Naive thymus-derived CD4-positive, alpha-beta T cell (primary cell): ENCODE data around the gene WNT2B. TPM values are rescaled to one million over a fixed set of nuclear protein-coding genes. Genes with fewer than 3 reads are reported as not detected.

Experiments used
- ATAC-seq: fragments of 150-1000 bp; cut with Tn5 transposase; 2 replicates; pipeline ENCODE4 v1.10.0; 2021; ENCODE audit warnings: mild to moderate bottlenecking, moderate library complexity
- CTCF ChIA-PET: fragments of 350-600 bp; sonication (Branson Sonifier 250); formaldehyde crosslinking; loops from one replicate; lab custom pipeline; 2021; ENCODE audit warnings: antibody characterized with exemption; lab: Charles Lee
- POLR2A ChIA-PET: fragments of 350-600 bp; sonication (Branson Sonifier 250); formaldehyde crosslinking; loops from one replicate; lab custom pipeline; 2021; ENCODE audit warnings: antibody characterized with exemption, inconsistent platforms; lab: Charles Lee
- DNase-seq, 9 donors: peaks; one replicate each; pipeline versions ENCODE4 v3.0.0 to v3.0.0-alpha.2; 2020 to 2022; ENCODE audit warnings: mixed read lengths in 1 of 9
- H3K27ac ChIP-seq: one replicate; pipeline ENCODE4 v1.7.0; 2013; ENCODE audit warnings: mild to moderate bottlenecking, low read depth, low read length, moderate library complexity
- H3K27me3 ChIP-seq, 2 donors: one replicate each; pipeline ENCODE4 v1.7.0; 2013; ENCODE audit warnings: low read length in 2 of 2, mild to moderate bottlenecking in 2 of 2, moderate library complexity in 2 of 2; ENCODE audit not compliant: control insufficient read depth in 2 of 2, insufficient read depth in 2 of 2
- H3K36me3 ChIP-seq, 3 experiments: 1 replicate in 2 of 3; 2 replicates in 1 of 3; pipeline ENCODE4 v1.7.0; 2013; ENCODE audit warnings: low read length in 3 of 3, mild to moderate bottlenecking in 3 of 3, moderate library complexity in 1 of 3; ENCODE audit not compliant: insufficient read depth in 3 of 3, control insufficient read depth in 2 of 3
- H3K4me1 ChIP-seq, 2 donors: one replicate each; pipeline ENCODE4 v1.7.0; 2013; ENCODE audit warnings: low read length in 2 of 2, mild to moderate bottlenecking in 2 of 2, moderate library complexity in 1 of 2; ENCODE audit not compliant: control insufficient read depth in 2 of 2, insufficient read depth in 2 of 2
- H3K4me3 ChIP-seq: 2 replicates; pipeline ENCODE4 v1.7.0; 2013; ENCODE audit warnings: mild to moderate bottlenecking, low read length
- H3K9me3 ChIP-seq, 3 experiments: 1 replicate in 2 of 3; 2 replicates in 1 of 3; pipeline ENCODE4 v1.7.0; 2013; ENCODE audit warnings: low read length in 3 of 3; ENCODE audit not compliant: control insufficient read depth in 2 of 3
- H3K27ac Mint-ChIP-seq, 9 donors: one replicate each; pipeline ENCODE4 v1.8.0; 2020 to 2022; ENCODE audit warnings: mixed read lengths in 9 of 9, mild to moderate bottlenecking in 8 of 9, moderate library complexity in 5 of 9, inconsistent platforms in 2 of 9
- H3K27me3 Mint-ChIP-seq, 5 donors: one replicate each; pipeline ENCODE4 v1.8.0; 2021 to 2022; ENCODE audit warnings: mixed read lengths in 5 of 5, mild to moderate bottlenecking in 1 of 5
- H3K36me3 Mint-ChIP-seq, 5 donors: one replicate each; pipeline ENCODE4 v1.8.0; 2020 to 2022; ENCODE audit warnings: mixed read lengths in 5 of 5, mild to moderate bottlenecking in 3 of 5, inconsistent platforms in 1 of 5
- H3K4me1 Mint-ChIP-seq, 7 donors: one replicate each; pipeline ENCODE4 v1.8.0; 2020 to 2022; ENCODE audit warnings: mixed read lengths in 7 of 7, mild to moderate bottlenecking in 3 of 7, inconsistent platforms in 1 of 7
- H3K4me3 Mint-ChIP-seq, 10 donors: one replicate each; pipeline ENCODE4 v1.8.0; 2020 to 2022; ENCODE audit warnings: mild to moderate bottlenecking in 10 of 10, mixed read lengths in 10 of 10, moderate library complexity in 6 of 10, inconsistent platforms in 2 of 10
- H3K9me3 Mint-ChIP-seq, 11 donors: one replicate each; pipeline ENCODE4 v1.8.0; 2020 to 2022; ENCODE audit warnings: mixed read lengths in 11 of 11, mild to moderate bottlenecking in 4 of 11, inconsistent platforms in 1 of 11, moderate library complexity in 1 of 11
- intact Hi-C, 2 donors: fragments of 100-400 bp; cut with micrococcal nuclease; formaldehyde crosslinking; loops; one replicate each; pipeline ENCODE4 v1.15.1; 2023
- polyA plus RNA-seq, 2 donors: library from polyadenylated mRNA; unstranded; fragments of 300-500 nt; fragmentation: Illumina TruSeq; gene quantifications; one replicate each; pipeline ENCODE4 v1.2.3, GENCODE V29; 2021
- total RNA-seq, 6 experiments: library from RNA in 5 of 6; stranded (reverse) in 5 of 6; gene quantifications; 1 replicate in 5 of 6; 2 replicates in 1 of 6; pipeline ENCODE4 v1.2.3 and lab custom pipeline; 2021 to 2026

The WNT2B gene
- total and polyA plus RNA-seq, 7 experiments from 2014 or later, result 0.05 to 0.94 (median 0.57) TPM; not detected in 1

DNA sequence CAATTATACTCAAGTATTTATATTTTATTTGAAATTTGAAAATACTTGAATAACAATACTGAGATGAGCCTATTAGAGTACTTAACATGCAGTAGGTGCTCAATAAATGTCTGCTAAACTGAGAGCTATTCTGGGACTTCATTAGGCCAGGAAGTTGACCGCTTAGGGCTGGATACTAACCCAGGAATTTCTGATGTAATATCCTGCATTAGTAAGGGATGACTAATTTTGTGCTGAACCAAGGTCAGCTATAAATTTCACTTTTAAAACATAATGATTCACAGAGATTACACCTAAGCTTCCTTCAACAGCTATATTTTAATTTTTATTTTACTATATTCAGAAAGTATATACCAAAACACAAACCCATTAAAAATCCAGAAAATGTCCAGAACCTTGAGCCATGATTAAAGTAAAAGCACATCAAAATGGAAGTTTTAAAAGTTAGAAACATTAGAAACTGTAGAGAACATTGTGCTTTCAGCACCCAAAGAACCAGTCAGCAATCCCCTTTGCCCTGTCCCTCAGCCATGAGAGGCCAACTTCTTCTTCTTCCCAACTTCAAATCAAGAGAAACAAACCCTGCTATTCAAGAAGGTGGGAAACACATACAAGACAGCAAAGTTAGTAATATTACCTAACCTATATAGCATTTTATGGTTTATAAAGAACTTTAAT lies 35.4 kb downstream of the WNT2B start:
- H3K4me1 Mint-ChIP-seq, result no peaks in the 10 kb centered on the region
- CTCF ChIA-PET, result interaction anchor here (0.9 kb wide), 1 partner anchor 32 kb away, joined by 3 read pairs; no protein-coding TSS in a partner anchor
- H3K27me3 ChIP-seq, result no peaks in the 10 kb centered on the region
- no peaks in the 10 kb centered on the region for H3K9me3 ChIP-seq
- no peak overlapping the region for H3K27ac ChIP-seq
- H3K4me3 Mint-ChIP-seq, result no peak overlapping the region
- H3K9me3 Mint-ChIP-seq, result no peaks in the 10 kb centered on the region
- POLR2A ChIA-PET, result interaction anchor here (0.6 kb wide), 1 partner anchor 57 kb away, joined by 3 read pairs; no protein-coding TSS in a partner anchor
- H3K27me3 Mint-ChIP-seq, result no peaks in the 10 kb centered on the region
- ATAC-seq (no peak), DNase-seq (no peak)
- H3K36me3 Mint-ChIP-seq, result peaks cover 7 to 42% (median 23%) of the 10 kb centered on the region in 5 donors
- H3K4me3 ChIP-seq, result no peak overlapping the region
- intact Hi-C loops, result no loop called here
- H3K36me3 ChIP-seq, result peaks cover 0 to 3% (median 0%) of the 10 kb centered on the region in 3 experiments
- no peaks in the 10 kb centered on the region for H3K4me1 ChIP-seq
- no peak overlapping the region for H3K27ac Mint-ChIP-seq

DNA sequence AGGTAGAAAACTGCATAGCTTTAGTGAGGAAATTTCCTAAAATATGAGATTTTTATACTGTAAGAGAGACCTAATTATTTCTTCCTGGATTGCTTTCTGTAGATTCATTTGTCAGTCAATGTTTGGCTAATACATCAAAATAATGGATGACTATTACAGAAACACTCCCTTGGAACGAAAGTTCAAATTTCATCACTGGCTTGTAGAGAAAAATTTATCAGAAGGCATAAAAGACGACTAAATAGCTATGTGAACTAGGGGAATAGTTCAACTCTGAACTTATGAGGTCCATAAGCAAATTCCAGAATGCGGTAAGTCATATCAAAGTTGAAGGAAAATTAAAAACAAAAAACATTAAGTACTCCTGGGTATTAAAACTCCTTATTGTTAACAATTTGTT lies 36.0 kb downstream of the WNT2B start:
- H3K4me3 ChIP-seq, result no peak overlapping the region
- Mint-ChIP-seq H3K27me3 (no peaks in the 10 kb centered on the region), H3K27ac (no peak overlapping the region), H3K9me3 (no peaks in the 10 kb centered on the region), H3K4me3 (no peak overlapping the region), H3K36me3 (peaks cover 7 to 41% (median 25%) of the 10 kb centered on the region in 5 donors), H3K4me1 (no peaks in the 10 kb centered on the region)
- ChIA-PET POLR2A (interaction anchor here (0.6 kb wide), 1 partner anchor 56 kb away, joined by 3 read pairs; no protein-coding TSS in a partner anchor), CTCF (interaction anchor here (0.9 kb wide), 1 partner anchor 31 kb away, joined by 3 read pairs; no protein-coding TSS in a partner anchor)
- intact Hi-C loops, result no loop called here
- H3K9me3 ChIP-seq, result no peaks in the 10 kb centered on the region
- DNase-seq (no peak), ATAC-seq (no peak)
- no peaks in the 10 kb centered on the region for H3K4me1 ChIP-seq
- no peaks in the 10 kb centered on the region for H3K27me3 ChIP-seq
- peaks cover 0 to 3% (median 0%) of the 10 kb centered on the region in 3 experiments for H3K36me3 ChIP-seq
- no peak overlapping the region for H3K27ac ChIP-seq

DNA sequence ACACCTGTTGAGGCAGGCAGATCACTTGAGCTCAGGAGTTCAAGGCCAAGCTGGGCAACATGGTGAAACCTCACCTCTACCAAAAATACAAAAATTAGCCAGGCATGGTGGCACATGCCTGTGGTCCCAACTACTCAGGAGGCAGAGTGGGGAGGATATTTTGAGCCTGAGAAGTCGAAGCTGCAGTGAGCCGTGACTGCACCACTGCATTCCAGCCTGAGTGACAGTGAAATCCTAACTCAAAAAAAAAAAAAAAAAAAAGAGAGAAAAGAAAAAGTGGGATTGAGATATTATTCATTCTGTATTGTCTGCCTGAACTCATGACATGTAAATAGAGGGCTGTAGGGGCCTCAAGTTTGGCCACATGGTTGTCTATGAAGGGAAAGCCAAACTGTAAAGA lies 37.3 kb downstream of the WNT2B start:
- Histone ChIP-seq H3K27ac (no peak overlapping the region), H3K27me3 (no peaks in the 10 kb centered on the region), H3K9me3 (no peaks in the 10 kb centered on the region), H3K4me3 (no peak overlapping the region), H3K4me1 (no peaks in the 10 kb centered on the region), H3K36me3 (peaks cover 0 to 3% (median 0%) of the 10 kb centered on the region in 3 experiments)
- H3K36me3 Mint-ChIP-seq, result peaks cover 3 to 35% (median 22%) of the 10 kb centered on the region in 5 donors
- H3K9me3 Mint-ChIP-seq, result no peaks in the 10 kb centered on the region
- DNase-seq (no peak), ATAC-seq (no peak)
- CTCF ChIA-PET, result no interaction called here
- intact Hi-C loops, result no loop called here
- H3K4me1 Mint-ChIP-seq, result no peaks in the 10 kb centered on the region
- H3K27me3 Mint-ChIP-seq, result no peaks in the 10 kb centered on the region
- H3K27ac Mint-ChIP-seq, result no peak overlapping the region
- no peak overlapping the region for H3K4me3 Mint-ChIP-seq
- POLR2A ChIA-PET, result no interaction called here

DNA sequence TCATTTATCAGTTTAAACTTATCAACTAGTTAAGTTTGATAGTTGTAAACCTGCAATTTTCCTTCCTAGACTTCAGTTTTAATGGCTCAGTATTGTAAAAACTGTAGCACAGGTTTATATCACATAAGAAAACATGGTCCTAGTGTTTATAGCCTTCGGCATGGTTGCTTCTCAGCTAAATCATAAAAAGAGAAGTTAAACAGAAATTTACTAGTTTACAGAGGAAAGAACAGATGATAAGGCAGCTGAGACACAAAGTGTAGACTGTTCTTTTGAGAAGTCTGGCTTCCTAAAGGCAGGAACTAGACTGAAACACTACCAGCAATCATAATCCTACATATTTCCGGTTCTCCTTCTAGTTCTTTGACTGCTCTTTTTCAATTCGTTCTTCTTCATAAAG lies 39.8 kb downstream of the WNT2B start:
- intact Hi-C loops, result no loop called here
- H3K36me3 Mint-ChIP-seq, result peaks cover 0 to 31% (median 14%) of the 10 kb centered on the region in 5 donors
- Histone ChIP-seq H3K4me1 (no peaks in the 10 kb centered on the region), H3K9me3 (no peaks in the 10 kb centered on the region), H3K4me3 (no peak overlapping the region), H3K27me3 (no peaks in the 10 kb centered on the region), H3K36me3 (no peaks in the 10 kb centered on the region), H3K27ac (no peak overlapping the region)
- no peak for ATAC-seq
- no peaks in the 10 kb centered on the region for H3K9me3 Mint-ChIP-seq
- no peak for DNase-seq
- H3K27me3 Mint-ChIP-seq, result no peaks in the 10 kb centered on the region
- H3K27ac Mint-ChIP-seq, result no peak overlapping the region
- POLR2A ChIA-PET, result no interaction called here
- CTCF ChIA-PET, result no interaction called here
- no peaks in the 10 kb centered on the region for H3K4me1 Mint-ChIP-seq
- H3K4me3 Mint-ChIP-seq, result no peak overlapping the region

DNA sequence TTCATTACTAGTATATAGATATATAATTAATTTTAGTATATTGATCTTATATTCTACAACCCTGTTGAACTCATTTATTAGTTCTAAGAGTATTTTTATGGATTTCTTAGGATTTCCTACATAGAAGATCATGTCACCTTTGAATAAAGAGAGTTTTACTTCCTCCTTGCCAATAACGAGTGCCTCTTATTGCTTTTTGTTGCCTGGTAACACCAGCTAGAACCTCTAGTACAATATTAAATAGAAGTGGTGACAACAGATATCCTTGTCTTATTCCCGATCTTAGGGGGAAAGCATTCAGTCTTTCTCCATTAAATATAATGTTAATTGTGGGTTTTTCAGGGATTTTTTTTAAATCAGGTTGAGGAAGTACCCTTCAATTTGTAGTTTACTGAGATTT lies 40.8 kb downstream of the WNT2B start:
- Mint-ChIP-seq H3K9me3 (no peaks in the 10 kb centered on the region), H3K27me3 (no peaks in the 10 kb centered on the region), H3K4me3 (no peak overlapping the region), H3K36me3 (peaks cover 0 to 32% (median 14%) of the 10 kb centered on the region in 5 donors), H3K27ac (no peak overlapping the region), H3K4me1 (no peaks in the 10 kb centered on the region)
- no peaks in the 10 kb centered on the region for H3K9me3 ChIP-seq
- CTCF ChIA-PET, result no interaction called here
- H3K4me1 ChIP-seq, result no peaks in the 10 kb centered on the region
- no peak overlapping the region for H3K27ac ChIP-seq
- H3K36me3 ChIP-seq, result no peaks in the 10 kb centered on the region
- DNase-seq, result no peak
- no peak for ATAC-seq
- H3K27me3 ChIP-seq, result no peaks in the 10 kb centered on the region
- no peak overlapping the region for H3K4me3 ChIP-seq
- POLR2A ChIA-PET, result no interaction called here
- intact Hi-C loops, result no loop called here

DNA sequence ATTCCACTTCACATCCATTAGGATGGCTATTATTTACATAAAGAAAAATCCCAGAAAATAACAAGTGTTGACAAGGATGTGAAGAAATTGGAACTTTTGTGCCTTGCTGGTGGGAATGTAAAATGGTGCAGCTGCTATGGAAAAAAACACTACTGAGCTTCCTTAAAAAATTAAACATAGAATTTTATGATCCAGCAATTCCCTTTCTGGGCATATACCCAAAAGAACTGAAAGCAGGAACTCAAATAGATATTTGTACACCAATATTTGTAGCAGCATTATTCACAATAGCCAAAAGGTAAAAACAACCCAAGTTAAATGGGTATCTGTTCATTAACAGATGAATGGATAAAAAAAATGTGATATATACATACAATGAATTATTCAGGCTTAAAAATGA lies 45.6 kb downstream of the WNT2B start:
- CTCF ChIA-PET, result no interaction called here

DNA sequence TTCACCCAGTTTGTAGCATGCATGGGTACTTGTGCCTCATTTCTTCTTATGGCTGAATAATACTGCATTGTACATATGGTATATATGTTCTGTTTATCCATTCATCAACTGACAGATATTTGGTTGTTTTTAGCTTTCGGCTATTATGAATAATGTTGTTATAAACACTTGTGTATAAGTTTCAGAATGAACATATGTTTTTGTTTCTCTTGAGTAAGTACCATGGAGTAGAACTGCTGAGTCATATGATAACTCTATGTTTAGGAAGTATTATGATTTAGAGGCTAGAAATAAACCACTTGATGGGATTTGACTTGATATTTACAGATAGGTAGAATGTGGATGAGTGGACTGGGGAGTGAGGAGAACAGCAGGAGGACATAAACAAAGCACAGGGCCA lies 48.6 kb downstream of the WNT2B start:
- ATAC-seq (no peak), DNase-seq (no peak)
- CTCF ChIA-PET, result no interaction called here
- Histone ChIP-seq H3K4me3 (no peak overlapping the region), H3K36me3 (no peaks in the 10 kb centered on the region), H3K9me3 (no peaks in the 10 kb centered on the region), H3K4me1 (no peaks in the 10 kb centered on the region), H3K27ac (no peak overlapping the region), H3K27me3 (no peaks in the 10 kb centered on the region)
- intact Hi-C loops, result no loop called here
- H3K4me3 Mint-ChIP-seq, result no peak overlapping the region
- peaks cover 3 to 21% (median 6%) of the 10 kb centered on the region in 5 donors for H3K36me3 Mint-ChIP-seq
- POLR2A ChIA-PET, result no interaction called here
- H3K27ac Mint-ChIP-seq, result no peak overlapping the region
- no peaks in the 10 kb centered on the region for H3K9me3 Mint-ChIP-seq
- H3K27me3 Mint-ChIP-seq, result no peaks in the 10 kb centered on the region
- H3K4me1 Mint-ChIP-seq, result peaks cover 0 to 5% (median 0%) of the 10 kb centered on the region in 7 donors

More for the DNA sequence above, 45.6 kb downstream of the WNT2B start:
- Mint-ChIP-seq H3K27me3 (no peaks in the 10 kb centered on the region), H3K36me3 (peaks cover 3 to 33% (median 13%) of the 10 kb centered on the region in 5 donors), H3K4me1 (peaks cover 0 to 5% (median 0%) of the 10 kb centered on the region in 7 donors), H3K4me3 (no peak overlapping the region), H3K9me3 (no peaks in the 10 kb centered on the region), H3K27ac (no peak overlapping the region)
- Histone ChIP-seq H3K27me3 (no peaks in the 10 kb centered on the region), H3K9me3 (no peaks in the 10 kb centered on the region), H3K4me1 (no peaks in the 10 kb centered on the region), H3K27ac (no peak overlapping the region), H3K4me3 (no peak overlapping the region), H3K36me3 (no peaks in the 10 kb centered on the region)
- DNase-seq (no peak), ATAC-seq (no peak)
- POLR2A ChIA-PET, result no interaction called here
- intact Hi-C loops, result no loop called here
